Right ventricle myocardium superior (tissue), 1 donor: ENCODE data around the gene SLIT3. TPM values are rescaled to one million over a fixed set of nuclear protein-coding genes. Genes with fewer than 3 reads are reported as not detected.
A peak's percentile ranks its signal among the peaks of the same experiment; 100 is the strongest.

Source experiments
- ATAC-seq: fragments of 200-7000 bp; cut with Tn5 transposase; one replicate; pipeline ENCODE4 v1.9.1; 2020; ENCODE audit warnings: mild to moderate bottlenecking; ENCODE audit not compliant: poor library complexity
- DNase-seq: peaks from one replicate; pipeline ENCODE4 v3.0.0-alpha.2; 2020
- intact Hi-C: fragments of 100-400 bp; cut with DNase I; formaldehyde crosslinking; loops from one replicate; pipeline ENCODE4 v1.11.2; 2022
- total RNA-seq: library from RNA; stranded (reverse); fragmentation: NEBNext Ultra II Directional; extraction: Animal tissue kit (Norgen Biotek cat#: 25700); gene quantifications from one replicate; pipeline ENCODE4 v1.2.1, GENCODE V29; 2021
- donor health status: DM: no; HTN: yes; CAD: no; lungs with severe emphysema.

SLIT3 gene
- total RNA-seq, 1 donor from 2014 or later, result 12.5 TPM

DNA sequence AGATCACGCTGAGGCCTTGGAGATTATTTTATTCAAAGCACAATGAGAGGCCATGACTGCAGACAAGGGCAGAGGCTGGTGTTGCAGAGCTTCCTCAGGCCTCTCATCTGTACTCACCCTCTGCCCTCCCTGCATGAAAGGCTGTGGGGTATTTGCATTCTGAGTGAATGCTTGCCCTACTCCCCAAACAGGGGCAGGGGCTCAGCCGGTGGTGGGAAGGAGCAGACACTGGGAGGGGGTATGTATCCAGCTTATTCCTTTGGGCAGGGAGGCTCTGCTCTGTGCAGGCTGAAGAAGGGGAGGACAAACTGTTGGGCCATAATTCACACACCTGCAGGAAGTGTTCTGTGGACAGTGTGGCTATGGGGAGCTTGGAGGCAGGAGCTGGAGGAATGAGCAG lies 573.4 kb downstream of the SLIT3 start:
- ATAC-seq (no peak), DNase-seq (no peak)
- intact Hi-C loops, result no loop called here

DNA sequence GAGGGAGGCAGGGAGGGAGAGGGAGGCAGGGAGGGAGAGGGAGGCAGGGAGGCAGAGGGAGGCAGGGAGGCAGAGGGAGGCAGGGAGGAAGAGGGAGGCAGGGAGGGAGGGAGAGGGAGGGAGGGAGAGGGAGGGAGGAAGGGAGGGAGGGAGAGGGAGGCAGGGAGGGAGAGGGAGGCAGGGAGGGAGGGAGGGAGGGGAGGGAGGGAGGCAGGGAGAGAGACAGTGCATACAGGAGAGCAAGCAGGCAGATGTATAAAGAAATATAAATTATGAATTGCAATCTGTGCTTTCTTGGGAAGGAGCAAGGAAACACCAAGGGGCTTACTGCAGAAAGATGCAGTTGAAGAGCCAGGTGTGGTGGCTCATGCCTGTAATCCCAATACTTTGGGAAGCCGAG lies 574.6 kb downstream of the SLIT3 start:
- DNase-seq (no peak), ATAC-seq (no peak)
- intact Hi-C loops, result no loop called here

GRCh38 chr5:168724227-168724626 lies 576.7 kb downstream of the SLIT3 start:
- ATAC-seq, result no peak
- no peak for DNase-seq
- intact Hi-C loops, result no loop called here

- intact Hi-C loops, result no loop called here
- no peak for DNase-seq
Measured at GRCh38 chr5:168723037-168723436, 577.9 kb downstream of the SLIT3 start.

DNA sequence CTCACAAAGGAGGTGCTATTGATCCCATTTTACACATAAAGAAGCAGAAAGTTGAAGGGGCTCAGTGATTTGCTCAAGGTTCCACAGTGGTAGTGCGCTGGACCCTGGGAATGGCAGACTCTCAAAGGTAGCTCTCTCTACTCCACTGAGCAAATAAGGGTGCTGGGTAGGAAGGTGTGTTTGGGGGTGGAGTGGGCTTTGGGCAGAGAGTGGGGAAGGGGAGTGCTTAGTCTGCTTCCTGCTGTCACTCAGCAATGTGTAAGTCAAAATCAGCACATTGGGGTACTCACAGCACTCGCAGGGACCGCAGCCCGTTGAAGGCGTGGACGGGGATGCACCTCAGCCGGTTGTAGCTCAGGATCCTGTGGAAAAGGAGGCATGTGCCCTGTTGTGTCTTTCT lies 579.0 kb downstream of the SLIT3 start:
- ATAC-seq, result no peak
- intact Hi-C loops, result no loop called here

More at GRCh38 chr5:168723037-168723436, 577.9 kb downstream of the SLIT3 start:
- ATAC-seq, result no peak

DNA sequence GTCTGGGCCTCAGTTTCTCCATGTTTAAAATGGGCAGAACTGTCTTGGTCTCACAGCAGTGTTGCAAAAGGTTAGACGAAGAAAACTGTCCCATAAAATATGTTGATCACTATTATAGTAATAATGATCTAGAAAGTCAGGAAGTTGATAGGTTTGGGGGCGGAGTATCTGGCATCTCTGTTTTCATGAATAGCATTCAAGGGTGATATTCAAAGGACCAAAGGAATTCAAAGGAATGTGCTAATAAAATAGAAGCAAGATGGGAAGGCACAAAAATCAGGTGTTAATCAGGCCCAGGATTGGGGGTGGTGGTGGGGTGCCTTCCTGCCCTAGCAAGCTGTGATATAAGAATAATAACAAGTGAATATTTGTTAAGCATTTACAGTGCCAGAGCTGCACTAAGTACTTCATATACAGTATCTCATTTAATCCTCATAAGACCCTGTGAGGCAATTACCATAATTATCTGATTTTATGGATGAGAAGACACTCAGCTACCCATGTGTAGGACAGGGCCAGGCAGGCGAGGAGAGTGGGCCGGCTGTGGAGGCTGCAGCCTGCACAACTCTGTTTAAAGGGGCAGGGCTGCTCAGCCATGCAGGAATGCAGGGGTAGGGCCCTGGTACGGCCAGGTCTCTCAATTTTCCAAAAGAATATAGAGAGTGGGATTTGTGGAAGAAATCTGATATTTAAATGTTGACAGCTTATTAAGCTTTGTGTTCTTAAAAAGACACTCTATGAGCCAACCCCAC lies 579.8 kb downstream of the SLIT3 start:
- ATAC-seq, result no peak
- no peak for DNase-seq
- intact Hi-C loops, result no loop called here

More for the DNA sequence above, 579.0 kb downstream of the SLIT3 start:
- no peak for DNase-seq

- ATAC-seq (no peak), DNase-seq (no peak)
- intact Hi-C loops, result no loop called here
Measured at GRCh38 chr5:168720575-168720974, 580.4 kb downstream of the SLIT3 start.

GRCh38 chr5:168714046-168714445 lies 586.9 kb downstream of the SLIT3 start:
- ATAC-seq, result no peak
- DNase-seq, result no peak
- intact Hi-C loops, result no loop called here

DNA sequence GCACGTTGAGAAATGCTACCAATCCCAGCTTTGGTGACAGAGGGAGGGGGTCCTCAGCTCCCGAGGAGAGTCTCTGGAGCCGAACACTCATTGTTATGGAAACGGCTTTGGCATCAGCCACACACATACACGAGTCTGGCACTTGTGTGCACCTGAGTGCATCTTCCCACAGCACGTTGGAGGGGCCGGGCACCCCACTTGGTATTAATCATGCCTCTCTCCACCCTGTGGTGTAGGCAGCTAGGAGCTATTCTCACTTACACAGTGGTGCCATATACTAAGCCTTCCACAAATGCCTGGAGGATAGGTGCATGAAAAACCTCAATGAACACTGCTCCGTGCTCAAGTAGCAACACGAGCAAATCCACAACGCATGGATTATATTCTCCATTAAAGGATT lies 587.9 kb downstream of the SLIT3 start:
- intact Hi-C loops, result no loop called here
- ATAC-seq (no peak), DNase-seq (no peak)

DNA sequence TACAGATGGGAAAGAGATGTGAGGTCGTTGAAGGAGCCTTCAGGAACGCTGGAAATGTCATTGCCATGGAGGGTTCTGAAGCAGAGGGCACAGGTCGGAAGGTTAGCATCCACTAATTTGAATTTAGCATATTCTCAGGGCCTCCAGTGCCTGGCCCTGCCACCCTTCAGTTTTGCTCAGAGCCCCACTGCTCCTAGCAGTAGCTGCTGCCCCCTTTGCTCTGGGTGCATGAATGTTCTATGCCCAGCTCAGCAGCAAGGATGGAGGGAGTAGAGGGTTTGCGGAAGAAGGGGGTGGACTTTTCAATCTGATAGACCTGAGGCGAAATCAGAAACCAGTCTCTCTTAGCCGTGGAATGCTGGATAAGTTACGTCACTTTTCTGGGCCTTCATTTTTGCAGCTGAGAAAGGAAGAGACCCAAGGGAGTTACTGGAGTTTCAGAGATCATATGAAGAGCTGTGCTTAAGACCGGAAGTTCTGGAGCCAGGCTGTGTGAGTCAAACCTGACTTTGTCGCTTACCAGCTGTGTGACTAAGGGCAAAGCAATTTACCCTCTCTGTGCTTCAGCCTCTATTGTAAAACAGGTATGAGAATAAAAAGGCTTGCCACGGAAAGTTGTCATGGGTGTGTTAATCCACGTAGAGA lies 588.5 kb downstream of the SLIT3 start:
- intact Hi-C loops, result no loop called here
- ATAC-seq (peak; percentile 74), DNase-seq (no peak)

DNA sequence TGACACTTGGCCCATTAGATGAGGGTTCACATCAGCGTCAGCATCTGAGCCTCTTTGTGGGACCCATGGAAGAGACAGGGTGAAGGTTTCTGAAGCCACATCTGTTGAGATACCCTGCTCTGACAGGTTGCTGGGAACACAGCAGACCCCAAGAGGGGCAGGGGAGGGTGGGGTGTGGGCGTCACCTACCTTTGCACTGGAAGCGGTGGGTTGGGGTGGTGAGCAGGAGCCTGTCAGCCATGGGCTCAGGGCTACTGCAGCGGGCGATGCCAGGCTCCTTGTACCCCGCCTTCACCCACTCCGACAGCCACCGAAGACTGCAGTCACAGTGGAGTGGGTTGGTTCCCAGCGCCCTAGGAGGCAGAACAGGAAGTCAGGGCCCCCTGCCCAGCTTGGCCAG lies 590.2 kb downstream of the SLIT3 start:
- ATAC-seq, result no peak
- intact Hi-C loops, result no loop called here
- DNase-seq, result no peak

DNA sequence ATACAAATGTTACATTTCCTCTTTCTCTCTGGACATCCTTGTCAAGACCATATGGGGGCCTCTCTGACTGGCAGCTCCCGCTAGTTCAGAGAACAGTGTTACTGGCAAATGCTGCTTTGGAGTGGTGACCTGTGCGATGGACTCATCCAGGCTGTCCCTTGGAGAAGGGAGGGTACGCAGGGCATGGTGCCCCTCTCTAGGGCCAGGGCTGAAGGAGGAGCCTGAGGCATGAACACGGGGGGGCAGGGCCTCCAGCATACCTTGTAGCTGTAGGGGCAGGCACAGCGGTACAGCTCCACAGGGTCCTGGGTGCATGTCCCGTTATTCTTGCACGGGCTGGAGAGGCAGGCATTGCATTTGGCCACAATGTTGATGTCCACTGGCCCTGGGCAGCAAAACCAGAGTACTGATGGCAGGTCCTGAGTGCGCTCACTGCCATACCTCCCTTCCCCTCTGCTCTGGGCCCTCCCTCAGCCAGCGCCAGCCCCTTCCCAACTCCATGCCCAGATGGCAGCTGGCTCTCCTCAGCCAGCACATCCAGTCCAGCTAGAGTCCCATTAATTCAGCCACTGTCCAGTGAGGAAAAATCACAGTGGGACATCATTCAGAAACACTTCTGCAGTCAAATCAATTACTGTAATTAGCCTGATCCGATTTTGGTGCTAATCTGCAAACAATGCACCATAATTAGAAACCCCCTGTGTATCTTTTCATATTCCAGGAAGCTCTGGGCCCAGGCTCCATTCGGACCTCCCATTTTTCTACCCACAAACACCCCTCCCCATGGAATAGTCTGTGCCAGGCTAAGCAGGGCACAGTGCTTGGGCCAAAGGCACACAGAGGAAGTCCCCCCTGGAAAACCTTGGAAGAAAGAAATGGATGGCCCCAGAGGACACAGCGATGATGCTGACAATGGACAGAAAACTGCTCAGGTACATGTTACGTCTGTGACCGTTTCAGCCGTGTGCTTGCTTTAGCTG lies 592.9 kb downstream of the SLIT3 start:
- DNase-seq, result no peak
- ATAC-seq, result no peak
- intact Hi-C loops, result loop anchor here (10.0 kb wide), 1 partner anchor 237 kb away; no protein-coding TSS in a partner anchor

- intact Hi-C loops, result loop anchor here (10.0 kb wide), 1 partner anchor 238 kb away; no protein-coding TSS in a partner anchor
- DNase-seq, result no peak
- ATAC-seq, result peak; percentile 84
Measured at GRCh38 chr5:168706655-168707069, 594.3 kb downstream of the SLIT3 start.

GRCh38 chr5:168705321-168705720 lies 595.6 kb downstream of the SLIT3 start:
- intact Hi-C loops, result loop anchor here (10.0 kb wide), 1 partner anchor 239 kb away; no protein-coding TSS in a partner anchor
- DNase-seq (no peak), ATAC-seq (no peak)

DNA sequence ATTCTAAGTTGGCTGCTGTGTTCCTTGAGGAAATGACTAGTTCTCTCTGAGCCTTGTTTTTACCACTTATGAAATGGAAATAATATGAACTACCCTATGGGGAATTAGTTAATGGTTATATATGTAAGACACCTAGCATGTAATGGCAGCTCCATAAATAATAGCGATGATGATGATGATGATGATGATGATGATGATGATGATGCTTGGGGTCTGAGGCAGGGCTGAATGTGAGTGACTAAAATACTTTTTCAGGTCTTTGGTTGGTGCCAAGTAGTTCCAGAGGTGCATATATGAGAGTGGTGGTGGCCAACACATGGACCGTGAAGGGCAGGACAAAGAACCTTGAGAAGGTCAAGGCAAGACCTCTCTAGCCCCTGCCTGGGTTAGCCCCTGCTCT lies 598.4 kb downstream of the SLIT3 start:
- intact Hi-C loops, result loop anchor here (10.0 kb wide), 1 partner anchor 242 kb away; no protein-coding TSS in a partner anchor
- no peak for DNase-seq

GRCh38 chr5:168701641-168702040 lies 599.3 kb downstream of the SLIT3 start:
- no peak for ATAC-seq
- intact Hi-C loops, result loop anchor here (10.0 kb wide), 1 partner anchor 243 kb away; no protein-coding TSS in a partner anchor
- DNase-seq, result no peak

More for the DNA sequence above, 598.4 kb downstream of the SLIT3 start:
- no peak for ATAC-seq

DNA sequence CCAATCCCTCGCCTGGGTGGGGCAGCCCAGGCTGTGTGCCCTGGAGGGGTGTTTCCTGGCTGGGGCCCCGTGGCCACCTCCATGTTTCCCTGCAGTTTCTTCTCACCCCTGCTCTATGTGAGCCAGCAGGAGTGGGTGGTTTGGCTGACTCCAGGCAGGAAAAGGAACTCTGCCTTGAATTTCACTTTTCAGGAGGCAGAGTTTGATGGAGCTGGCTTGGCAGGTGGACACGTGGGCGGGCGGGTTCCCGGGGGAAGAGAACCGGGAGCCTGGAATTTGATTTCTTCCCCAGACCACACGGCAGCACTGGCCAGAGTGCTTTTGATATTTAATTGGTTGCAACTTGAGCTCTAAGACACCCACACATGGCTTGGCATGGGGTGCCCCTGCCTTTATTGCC lies 601.9 kb downstream of the SLIT3 start:
- DNase-seq (no peak), ATAC-seq (peak; percentile 48)
- intact Hi-C loops, result no loop called here

DNA sequence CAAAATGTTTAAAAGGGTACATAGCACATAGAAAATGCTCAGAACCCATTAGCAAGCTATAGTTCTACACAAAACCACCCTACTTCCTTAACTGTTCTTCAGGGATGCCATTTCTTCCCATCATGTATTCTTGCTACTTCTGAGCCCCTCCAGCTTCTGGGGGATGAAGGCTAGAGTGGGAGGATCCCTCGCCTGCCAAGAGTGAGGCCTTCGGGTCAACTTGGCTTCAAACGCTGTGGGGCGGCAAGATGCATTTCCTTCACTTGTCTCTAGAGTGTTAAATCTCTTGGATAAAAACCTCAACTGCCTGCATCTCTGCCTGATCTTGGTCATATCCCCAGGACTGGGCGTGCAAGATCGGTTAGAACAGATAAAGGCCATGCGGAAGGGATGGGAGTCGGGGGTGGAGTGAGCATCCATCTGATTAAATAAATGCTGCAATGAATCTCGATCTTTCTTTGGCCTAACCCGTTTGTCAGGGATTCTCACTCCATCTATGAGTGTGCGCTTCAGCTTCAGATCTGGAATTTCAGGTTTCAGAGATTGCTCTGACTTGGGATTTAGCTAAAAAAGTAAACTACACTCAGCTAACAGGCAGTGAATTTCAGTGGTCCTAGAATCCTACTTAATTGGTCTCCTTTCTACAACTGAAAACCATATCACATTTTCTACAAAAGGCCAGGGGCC lies 603.8 kb downstream of the SLIT3 start:
- intact Hi-C loops, result no loop called here
- DNase-seq (no peak), ATAC-seq (no peak)
